Measurements from ENCODE around the gene FLAD1. TPM values are rescaled to one million over a fixed set of nuclear protein-coding genes. Genes with fewer than 3 reads are reported as not detected.

Gene FLAD1
- total and polyA plus RNA-seq, 4 donors: 10.9 to 37.0 (median 30.6) TPM

DNA sequence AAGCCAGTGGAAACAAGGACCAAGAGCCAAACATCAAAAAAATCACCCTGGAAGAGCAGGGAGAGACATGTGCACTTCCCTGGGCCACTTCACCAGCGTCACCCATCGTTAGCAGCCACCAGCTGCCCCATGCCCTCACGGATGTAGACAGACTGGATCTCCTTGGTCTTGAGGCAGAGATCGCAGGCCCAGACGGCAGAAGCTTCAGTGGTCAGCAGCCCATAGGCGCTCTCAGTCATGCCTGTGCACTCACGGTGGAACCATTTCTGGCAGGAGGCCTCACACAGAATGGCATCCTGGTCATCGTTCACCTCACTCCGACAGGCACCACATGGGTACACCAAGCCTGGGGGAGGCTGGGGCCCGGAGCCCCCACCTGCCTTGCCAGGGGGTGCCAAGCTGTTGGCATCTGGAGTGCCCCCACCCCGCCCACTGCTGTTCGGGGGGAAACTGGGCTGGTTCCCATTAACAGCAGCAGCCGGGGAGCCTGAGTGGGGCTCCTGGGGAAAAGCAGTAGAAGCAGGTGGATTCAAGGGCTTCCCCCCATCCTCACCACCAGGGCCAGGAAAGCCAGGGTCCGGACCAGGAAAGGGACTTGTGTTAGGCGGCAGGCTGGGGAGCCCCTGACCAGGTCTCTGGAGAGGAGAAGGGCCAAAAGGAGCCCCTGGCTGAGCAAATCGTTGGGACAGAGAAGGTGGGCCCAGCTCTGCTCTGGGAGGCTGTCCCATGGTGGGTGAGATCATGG lies 24.3 kb upstream of the FLAD1 start:
- Histone ChIP-seq H3K4me1 (ENCODE audit: control insufficient read depth in 5 of 5, insufficient read depth in 5 of 5, low read length in 5 of 5) (peaks cover 8 to 47% (median 24%) of the 10 kb centered on the region in 5 donors), H3K9ac (ENCODE audit: insufficient read depth in 1 of 2, low read length in 2 of 2) (no peak overlapping the region), H3K27ac (ENCODE audit: low read depth in 1 of 2, low read length in 1 of 2) (no peak overlapping the region), H3K4me3 (no peak overlapping the region), H3K36me3 (ENCODE audit: control insufficient read depth in 4 of 4, insufficient read depth in 4 of 4, low read length in 4 of 4) (peaks cover 0 to 17% (median 13%) of the 10 kb centered on the region in 4 donors), H3K27me3 (ENCODE audit: control insufficient read depth in 3 of 3, insufficient read depth in 3 of 3, low read length in 2 of 3) (no peaks in the 10 kb centered on the region), H3K9me3 (ENCODE audit: control insufficient read depth in 4 of 4, insufficient read depth in 3 of 4, low read length in 3 of 4) (no peaks in the 10 kb centered on the region)
- TF ChIP-seq, protein P1, sequence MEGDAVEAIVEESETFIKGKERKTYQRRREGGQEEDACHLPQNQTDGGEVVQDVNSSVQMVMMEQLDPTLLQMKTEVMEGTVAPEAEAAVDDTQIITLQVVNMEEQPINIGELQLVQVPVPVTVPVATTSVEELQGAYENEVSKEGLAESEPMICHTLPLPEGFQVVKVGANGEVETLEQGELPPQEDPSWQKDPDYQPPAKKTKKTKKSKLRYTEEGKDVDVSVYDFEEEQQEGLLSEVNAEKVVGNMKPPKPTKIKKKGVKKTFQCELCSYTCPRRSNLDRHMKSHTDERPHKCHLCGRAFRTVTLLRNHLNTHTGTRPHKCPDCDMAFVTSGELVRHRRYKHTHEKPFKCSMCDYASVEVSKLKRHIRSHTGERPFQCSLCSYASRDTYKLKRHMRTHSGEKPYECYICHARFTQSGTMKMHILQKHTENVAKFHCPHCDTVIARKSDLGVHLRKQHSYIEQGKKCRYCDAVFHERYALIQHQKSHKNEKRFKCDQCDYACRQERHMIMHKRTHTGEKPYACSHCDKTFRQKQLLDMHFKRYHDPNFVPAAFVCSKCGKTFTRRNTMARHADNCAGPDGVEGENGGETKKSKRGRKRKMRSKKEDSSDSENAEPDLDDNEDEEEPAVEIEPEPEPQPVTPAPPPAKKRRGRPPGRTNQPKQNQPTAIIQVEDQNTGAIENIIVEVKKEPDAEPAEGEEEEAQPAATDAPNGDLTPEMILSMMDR (IDR thresholded peaks at IDR 0.05; ENCODE audit: control extremely low read depth, extremely low read depth): no peak
- DNase-seq (no peak), ATAC-seq (ENCODE audit: insufficient read depth, low FRiP score) (no peak)
- 92 to 94% methylated on average over 16 of the region's 16 CpGs for WGBS, 2 donors

DNA sequence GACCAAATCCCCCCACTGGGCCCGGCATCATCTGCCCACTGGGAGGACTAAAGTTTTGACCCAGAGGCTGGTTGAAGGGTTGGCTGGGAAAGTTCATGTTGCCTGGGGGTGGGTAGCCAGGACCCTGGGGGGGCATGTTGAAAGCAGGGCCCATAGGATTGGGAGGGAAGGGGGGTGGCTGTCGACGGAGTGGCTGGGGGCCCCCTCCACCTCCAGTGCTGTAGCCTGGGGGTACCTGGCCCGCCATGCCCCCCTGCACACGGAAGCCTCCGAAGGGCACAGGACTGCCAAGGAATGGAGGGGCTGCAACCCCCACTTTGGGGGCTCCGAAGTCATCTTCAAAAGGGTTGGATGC lies 23.7 kb upstream of the FLAD1 start:
- Histone ChIP-seq H3K27ac (ENCODE audit: low read depth in 1 of 2, low read length in 1 of 2) (no peak overlapping the region), H3K27me3 (ENCODE audit: control insufficient read depth in 3 of 3, insufficient read depth in 3 of 3, low read length in 2 of 3) (no peaks in the 10 kb centered on the region), H3K9ac (ENCODE audit: insufficient read depth in 1 of 2, low read length in 2 of 2) (no peak overlapping the region), H3K36me3 (ENCODE audit: control insufficient read depth in 4 of 4, insufficient read depth in 4 of 4, low read length in 4 of 4) (peaks cover 0 to 20% (median 15%) of the 10 kb centered on the region in 4 donors), H3K9me3 (ENCODE audit: control insufficient read depth in 4 of 4, insufficient read depth in 3 of 4, low read length in 3 of 4) (no peaks in the 10 kb centered on the region), H3K4me1 (ENCODE audit: control insufficient read depth in 5 of 5, insufficient read depth in 5 of 5, low read length in 5 of 5) (peaks cover 8 to 44% (median 21%) of the 10 kb centered on the region in 5 donors), H3K4me3 (no peak overlapping the region)
- 93 to 95% methylated on average over 7 of the region's 7 CpGs for WGBS, 2 donors
- TF ChIP-seq, protein P1 (IDR thresholded peaks at IDR 0.05; ENCODE audit: control extremely low read depth, extremely low read depth): no peak
- ATAC-seq (ENCODE audit: insufficient read depth, low FRiP score) (no peak), DNase-seq (no peak)

DNA sequence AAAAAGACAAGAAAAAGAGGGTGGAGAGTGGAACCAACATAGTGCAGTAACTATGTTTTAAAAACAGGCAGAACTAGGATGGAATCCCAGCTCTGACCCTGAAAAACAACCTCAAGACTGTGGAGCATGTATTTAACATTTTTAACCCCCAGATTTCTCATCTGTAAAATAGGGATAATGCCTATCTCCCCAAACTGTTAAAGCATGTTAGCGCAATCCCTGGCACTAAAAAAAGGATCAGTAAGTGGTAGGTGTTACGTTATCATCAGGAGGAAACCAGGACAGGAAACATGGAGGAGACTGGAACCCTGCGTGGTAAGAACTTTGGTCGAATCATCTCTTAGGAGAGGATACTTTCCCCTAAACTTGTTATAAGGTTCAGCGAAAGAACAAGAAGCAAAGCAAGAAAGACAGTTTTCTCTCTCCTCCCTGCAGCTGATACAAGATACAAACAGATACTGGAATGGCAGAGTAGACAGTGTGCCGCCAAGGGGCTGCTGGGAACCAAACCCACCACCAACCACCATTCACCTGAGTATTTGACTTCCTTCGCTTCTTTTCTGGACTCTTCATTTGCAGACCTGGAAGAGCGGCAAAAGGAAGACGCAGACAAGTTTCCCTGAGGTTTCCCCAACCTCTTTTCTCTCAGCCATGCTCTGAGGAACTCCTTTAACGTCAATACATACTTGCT lies 22.6 kb upstream of the FLAD1 start:
- TF ChIP-seq, protein P1 (IDR thresholded peaks at IDR 0.05; ENCODE audit: control extremely low read depth, extremely low read depth): no peak
- Histone ChIP-seq H3K4me3 (peak overlapping the region; percentile 88), H3K36me3 (ENCODE audit: control insufficient read depth in 4 of 4, insufficient read depth in 4 of 4, low read length in 4 of 4) (peaks cover 8 to 30% (median 19%) of the 10 kb centered on the region in 4 donors), H3K4me1 (ENCODE audit: control insufficient read depth in 5 of 5, insufficient read depth in 5 of 5, low read length in 5 of 5) (peaks cover 8 to 33% (median 13%) of the 10 kb centered on the region in 5 donors), H3K27me3 (ENCODE audit: control insufficient read depth in 3 of 3, insufficient read depth in 3 of 3, low read length in 2 of 3) (no peaks in the 10 kb centered on the region), H3K9me3 (ENCODE audit: control insufficient read depth in 4 of 4, insufficient read depth in 3 of 4, low read length in 3 of 4) (no peaks in the 10 kb centered on the region), H3K9ac (ENCODE audit: insufficient read depth in 1 of 2, low read length in 2 of 2) (peak overlapping the region; percentile 19 to 65), H3K27ac (ENCODE audit: low read depth in 1 of 2, low read length in 1 of 2) (peak overlapping the region; percentile 23 to 99)
- whole genome bisulfite sequencing, 2 donors: 14 to 23% methylated on average over 10 of the region's 10 CpGs
- no peak for DNase-seq
- no peak for ATAC-seq (ENCODE audit: insufficient read depth, low FRiP score)
